Body of pancreas (tissue), 4 donors: Measurements from ENCODE around the gene MPC1L.

Experiments
- CTCF ChIP-seq, 7 experiments: fragments of 450-650 bp in 4 of 7; fragments of 200-600 bp in 3 of 7; sonication (generic) in 3 of 7; IDR thresholded peaks; one replicate each; pipeline ENCODE4 v1.5.1; 2016 to 2019; ENCODE audit warnings: antibody characterized with exemption in 7 of 7
- POLR2A ChIP-seq, 3 donors: fragments of 450-650 bp; IDR thresholded peaks; one replicate each; pipeline ENCODE4 v1.6.1; 2016; ENCODE audit warnings: antibody characterized with exemption in 3 of 3, mild to moderate bottlenecking in 2 of 3

DNA sequence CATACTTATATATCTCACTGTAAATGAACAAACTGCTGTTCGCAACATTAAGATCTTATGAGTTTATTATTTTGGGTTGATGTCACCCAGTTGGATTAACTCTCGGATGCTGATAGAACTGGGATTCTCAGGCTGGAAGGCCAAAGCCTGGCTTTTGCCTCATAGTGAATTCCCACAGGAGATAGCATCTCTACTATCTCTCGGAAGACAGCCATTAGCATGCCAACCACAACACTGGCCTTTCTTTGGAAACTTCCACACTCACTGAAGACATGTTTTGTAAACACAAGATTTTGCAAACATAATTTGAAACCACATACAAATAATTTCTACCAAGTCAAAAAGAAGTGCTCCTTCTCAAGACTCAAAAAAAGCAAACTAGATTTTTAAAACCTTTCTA, 46.9 kb upstream of the MPC1L start:
- TF ChIP-seq POLR2A (IDR thresholded peaks at IDR 0.05) (no peak), CTCF (IDR thresholded peaks at IDR 0.05) (no peak)
